GM21526 (cell line): ENCODE data around the gene ATOSB.
"Not testable (repeated sequence)": the region's sequence is repeated elsewhere in the genome, so short reads cannot be mapped to it uniquely, and the experiment has no call there.

Experiments
- ATAC-seq: cut with Tn5 transposase; IDR thresholded peaks from one replicate; pipeline ENCODE4 v1.9.1; 2021; ENCODE audit warnings: moderate library complexity; ENCODE audit not compliant: unreplicated experiment, low FRiP score

ATOSB gene, protein sequence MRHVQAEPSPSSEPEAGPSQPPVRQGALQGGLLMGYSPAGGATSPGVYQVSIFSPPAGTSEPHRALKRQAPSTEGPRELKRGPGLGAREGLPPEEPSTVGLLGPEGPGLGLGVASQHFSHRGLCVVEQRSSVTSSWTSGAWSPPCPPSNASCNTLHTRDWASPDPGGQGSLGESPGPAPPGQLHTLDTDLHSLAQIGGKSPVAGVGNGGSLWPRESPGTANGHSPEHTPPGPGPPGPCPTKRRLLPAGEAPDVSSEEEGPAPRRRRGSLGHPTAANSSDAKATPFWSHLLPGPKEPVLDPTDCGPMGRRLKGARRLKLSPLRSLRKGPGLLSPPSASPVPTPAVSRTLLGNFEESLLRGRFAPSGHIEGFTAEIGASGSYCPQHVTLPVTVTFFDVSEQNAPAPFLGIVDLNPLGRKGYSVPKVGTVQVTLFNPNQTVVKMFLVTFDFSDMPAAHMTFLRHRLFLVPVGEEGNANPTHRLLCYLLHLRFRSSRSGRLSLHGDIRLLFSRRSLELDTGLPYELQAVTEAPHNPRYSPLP

DNA sequence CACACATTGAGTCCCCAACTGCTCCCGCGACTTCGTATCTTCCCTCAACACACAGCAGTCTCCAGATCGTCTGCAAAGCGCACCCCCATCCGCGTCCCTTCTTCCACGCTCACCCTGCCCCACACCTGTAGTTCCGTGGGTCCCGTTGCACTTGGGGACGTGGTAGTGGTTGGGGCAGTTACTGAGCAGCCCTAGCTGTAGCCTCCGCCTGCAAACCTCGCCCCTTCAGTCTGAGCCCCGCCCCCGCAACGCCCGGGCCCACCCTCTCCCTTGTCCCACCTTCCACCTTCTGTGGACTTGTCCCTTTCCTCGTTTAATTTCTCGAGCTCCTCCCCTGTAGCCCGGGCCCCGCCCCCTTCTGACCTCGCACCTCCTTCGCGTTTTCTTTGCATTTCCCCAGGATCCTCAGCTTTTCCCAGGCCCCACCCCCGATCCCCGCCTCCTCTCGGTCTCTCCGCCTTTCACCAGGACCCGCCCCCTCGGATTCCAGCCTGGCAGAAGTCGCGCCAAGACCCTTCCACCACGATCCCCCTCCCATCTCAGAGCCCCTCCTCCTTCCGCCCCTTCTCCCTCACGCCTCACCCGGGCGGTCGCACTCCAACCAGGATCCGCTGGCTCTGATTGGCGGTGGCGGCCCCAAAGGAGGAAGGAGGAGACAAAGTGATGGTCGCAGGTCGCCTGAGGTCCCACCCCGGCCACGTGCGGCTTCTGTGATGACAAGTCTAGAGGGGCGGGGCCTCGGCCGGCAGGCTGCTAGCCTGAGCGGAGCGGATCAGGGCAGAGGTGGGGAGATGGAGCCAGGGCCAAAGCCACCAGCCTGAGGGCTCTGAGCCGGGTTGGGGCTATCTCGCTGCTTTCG, at the start of gene ATOSB:
Gene ATOSB (minus strand): TSS at position 183 of the 859 bp plus-strand sequence. CDS start 7,588 bp downstream, outside the sequence.
- peak; percentile 58 for ATAC-seq

DNA sequence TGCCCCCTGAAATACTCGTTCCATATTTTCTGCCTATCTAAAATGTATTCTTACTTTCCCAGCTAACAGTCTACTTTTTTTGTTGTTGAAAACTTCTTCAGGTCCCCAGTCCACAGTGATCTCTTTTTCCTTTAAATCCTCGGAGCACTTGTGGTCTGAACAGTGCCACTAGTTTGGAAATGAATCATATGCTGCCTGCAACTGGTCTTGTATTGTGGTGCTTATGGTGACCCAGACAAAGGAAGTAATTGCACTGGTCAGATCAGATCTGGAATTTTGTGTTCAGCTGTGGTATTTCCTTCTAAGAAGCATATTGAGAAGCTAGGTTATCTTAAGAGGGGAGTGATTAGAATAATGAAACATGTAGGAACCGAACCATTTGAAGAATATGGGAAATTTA, 49.0 kb upstream of the ATOSB start:
- no peak for ATAC-seq

DNA sequence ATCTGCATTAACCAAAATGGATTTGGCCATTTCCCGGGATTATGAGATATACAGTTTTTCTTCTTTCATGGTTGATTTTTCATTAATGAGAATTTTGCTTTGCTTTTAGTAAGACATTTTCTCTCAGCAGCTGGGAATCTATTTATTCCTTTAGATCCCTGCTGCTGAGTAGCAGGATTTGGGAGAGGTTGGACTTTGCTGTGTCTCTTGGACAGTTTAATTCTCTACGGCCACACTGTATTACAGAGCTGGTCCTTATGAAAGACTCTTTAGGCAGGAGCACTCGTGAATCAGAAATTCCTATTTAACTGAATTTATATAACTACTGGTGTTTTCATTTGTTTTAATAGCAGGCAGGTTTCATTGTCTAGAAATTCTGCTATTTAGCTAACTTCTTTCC, 47.8 kb upstream of the ATOSB start:
- ATAC-seq: no peak

DNA sequence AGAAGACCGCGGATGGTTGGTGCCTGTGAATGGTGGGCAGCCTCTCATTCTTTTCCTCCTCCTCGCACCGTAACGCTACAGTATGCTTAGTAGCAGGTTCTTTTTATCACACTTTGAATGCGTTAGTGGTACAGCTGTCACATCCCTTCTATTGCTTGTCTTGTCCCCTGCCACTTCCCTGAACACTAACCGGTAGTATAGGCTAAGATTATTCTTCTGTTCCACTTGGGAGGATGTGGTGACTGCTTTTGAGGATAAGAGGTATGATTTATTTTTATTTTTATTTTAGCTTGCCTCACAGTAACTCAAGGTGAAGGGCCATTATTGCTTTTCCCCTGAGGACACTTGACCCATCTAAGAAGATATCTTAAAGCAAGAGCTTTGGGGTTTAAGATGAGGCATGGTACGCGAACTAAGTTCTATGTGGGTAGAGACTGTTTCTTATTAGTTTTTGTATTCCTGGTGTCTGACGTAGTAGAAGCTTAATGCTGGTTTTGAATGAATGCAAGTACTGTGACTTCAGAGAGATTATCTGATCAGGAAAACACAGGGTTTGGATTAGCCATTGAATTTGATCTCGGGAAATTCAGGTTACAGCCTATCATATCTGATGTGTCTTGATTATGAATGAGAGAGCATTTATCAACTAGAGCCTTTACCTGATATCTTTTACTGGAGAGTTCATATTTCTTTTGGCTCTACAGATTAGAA, 47.1 kb upstream of the ATOSB start:
- ATAC-seq: no peak

DNA sequence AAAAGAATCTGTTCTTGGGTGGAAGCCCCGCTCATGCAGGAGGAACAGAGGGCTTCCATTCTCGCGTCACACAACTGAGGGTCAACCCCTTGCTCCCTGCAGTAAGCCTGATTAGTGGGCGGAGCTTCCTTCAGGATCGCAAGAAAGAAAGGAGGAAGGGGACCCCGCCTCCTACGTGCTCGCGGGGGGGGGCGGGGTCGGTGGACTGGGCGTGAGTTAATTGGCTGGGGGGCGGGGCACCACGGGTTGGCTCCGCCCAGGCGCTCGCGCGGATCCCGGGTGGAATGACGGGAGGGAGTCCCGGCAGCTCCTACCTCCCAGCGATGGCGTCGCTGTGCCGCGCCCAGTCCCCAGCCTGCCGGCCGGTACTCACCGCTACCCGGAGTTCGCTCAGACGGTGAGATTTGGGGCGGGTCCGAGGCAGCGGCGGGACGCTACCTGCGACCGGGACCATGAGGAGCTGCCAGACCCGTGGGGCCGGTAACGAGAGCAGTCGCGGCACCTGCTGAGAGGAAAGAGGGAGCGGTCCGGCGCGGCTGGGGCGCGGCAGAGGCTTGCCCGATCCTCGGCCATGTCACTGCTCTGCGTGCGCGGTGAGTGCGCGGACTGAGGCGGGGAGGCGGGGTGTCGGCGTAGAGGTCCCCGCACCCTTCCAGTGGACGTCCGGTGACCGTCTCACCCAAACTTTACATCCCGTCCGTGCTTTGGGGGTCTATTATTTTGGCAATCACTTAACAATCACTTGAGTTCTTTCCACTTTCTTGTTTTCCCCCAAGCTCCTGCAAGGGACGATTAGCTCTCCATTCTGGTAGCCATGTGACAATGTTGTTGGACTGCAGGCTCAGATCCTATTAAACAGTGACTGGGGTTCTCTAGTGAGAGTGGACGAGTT, 46.3 kb upstream of the ATOSB start, which contains the start of gene UNC13B:
Gene UNC13B (plus strand): TSS at position 297 of the 892 bp plus-strand sequence. CDS start 275 bp downstream, at position 572.
- ATAC-seq: peak; percentile 58

DNA sequence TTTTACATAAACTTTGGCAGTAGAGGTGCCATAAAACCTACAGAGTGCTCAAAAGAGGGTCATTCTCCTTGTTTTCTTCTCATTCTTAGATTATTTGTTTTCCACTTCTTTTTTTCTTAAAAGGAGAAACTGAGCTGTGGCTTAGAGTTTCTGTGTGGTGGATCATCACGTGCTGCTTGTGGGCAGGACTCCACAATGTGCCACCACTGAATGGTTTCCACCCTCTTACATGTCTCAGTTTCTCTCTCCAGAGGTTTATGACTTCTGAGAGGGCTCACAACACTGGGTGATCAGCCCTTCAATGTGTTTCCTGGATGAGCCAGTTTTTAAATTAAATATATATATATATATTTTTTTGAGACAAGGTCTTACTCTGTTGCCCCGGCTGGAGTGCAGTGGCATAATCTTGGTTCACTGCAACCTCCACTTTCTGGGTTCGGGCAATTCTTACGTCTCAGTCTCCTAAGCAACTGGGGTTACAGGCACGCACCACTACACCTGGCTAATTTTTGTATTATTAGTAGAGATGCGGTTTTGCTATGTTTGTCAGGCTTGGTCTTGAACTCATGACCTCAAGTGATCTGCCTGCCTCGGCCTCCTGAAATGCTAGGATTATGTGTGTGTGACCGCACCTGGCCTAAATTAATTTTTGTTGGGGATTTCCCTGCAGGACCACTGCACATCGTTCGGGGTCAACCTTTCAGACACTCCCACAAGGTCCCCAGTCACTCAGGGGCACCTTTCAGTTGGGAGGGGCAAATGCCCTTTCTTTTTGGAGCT, 43.0 kb upstream of the ATOSB start:
- ATAC-seq: no peak

DNA sequence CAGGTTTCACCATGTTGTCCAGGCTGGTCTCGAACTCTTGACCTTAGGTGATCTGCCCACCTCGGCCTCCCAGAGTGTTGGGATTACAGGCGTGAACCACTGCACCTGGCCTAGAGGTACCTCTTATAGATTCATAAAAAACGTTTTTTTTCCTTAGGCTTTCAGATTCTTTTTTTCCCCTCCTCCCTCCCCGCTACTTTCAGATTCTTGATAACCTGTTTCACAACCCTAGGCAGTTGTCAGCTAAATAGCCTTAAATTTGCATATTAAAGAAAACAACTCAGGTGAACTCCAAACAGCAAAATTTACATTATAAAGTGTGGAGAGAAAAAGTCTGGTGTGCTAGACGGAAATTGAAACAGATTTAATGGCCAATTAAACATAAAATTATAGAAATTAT, 42.2 kb upstream of the ATOSB start:
- ATAC-seq: not testable (repeated sequence)

DNA sequence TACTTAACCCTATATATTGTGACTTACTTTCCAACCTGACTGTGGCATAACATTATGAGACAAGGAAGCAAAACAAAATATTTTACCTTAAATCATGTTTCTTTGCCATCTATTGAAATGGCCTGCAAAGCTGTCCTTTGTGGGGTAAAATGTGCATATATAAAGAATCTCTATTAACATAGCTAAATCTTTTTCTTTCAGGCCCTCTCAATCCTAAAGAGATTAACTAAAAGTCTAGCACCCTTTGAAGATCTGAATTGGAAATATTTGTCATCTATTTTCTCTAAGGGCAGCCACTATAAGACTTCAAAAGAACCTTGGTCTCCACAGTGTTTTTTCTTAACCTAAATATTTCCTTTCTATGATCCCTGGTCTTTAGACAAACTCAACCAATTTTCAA, 41.1 kb upstream of the ATOSB start:
- ATAC-seq: no peak

DNA sequence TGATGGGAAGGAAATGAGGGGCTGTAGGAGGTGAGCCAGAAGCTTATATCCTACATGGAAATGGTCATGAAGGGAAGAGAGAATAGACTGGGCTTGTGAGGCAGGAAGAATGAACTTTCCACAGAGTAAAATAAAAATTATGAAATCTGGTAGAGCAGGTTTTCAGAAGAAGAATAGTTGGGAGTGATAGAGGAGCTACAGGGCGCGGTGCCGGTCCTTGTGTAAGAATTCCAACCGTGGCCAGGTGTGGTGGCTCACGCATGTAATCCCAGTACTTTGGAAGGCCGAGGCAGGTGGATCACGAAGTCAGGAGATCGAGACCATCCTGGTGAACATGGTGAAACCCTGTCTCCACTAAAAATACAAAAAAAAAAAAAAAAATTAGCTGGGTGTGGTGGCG, 37.3 kb upstream of the ATOSB start:
- no peak for ATAC-seq

DNA sequence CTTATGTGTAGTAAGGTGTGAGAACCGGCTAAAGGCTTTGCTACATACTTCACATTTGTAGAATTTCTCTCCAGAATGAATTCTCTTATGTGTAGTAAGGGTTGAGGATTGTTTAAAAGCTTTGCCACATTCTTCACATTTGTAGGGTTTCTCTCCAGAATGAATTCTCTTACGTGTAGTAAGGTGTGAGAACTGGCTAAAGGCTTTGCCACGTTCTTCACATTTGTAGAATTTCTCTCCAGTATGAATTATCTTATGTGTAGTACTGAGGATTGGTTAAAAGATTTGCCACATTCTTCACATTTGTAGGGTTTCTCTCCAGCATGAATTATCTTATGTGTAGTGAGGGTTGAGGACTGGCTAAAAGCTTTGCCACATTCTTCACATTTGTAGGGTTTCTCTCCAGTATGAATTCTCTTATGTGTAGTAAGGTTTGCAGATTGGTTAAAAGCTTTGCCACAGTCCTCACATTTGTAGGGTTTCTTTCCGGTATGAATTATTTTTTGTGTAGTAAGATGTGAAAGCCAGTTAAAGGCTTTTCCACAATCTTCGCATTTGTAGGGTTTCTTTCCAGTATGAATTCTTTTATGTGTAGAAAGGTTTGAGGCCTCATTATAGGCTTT, 32.4 kb upstream of the ATOSB start:
- ATAC-seq: not testable (repeated sequence)

DNA sequence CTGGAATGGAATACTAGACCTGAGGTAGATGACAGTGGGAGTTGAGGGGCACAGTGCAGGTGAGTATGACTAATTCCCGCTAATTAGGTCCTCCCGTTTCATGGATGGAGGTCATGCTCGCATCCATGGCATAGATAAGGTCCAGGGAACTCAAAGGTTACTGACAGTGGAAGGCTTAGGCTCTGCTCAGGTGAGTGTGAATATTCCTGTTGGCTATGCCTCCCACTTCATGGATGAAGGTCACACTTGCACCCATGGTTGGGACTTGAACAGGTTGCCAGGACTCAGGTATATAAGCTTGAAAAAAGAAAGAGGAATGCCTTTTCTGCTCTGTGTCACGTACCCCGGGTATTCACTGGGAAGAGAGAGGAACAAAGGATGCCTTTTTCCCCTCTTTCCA, 26.4 kb upstream of the ATOSB start:
- no peak for ATAC-seq

DNA sequence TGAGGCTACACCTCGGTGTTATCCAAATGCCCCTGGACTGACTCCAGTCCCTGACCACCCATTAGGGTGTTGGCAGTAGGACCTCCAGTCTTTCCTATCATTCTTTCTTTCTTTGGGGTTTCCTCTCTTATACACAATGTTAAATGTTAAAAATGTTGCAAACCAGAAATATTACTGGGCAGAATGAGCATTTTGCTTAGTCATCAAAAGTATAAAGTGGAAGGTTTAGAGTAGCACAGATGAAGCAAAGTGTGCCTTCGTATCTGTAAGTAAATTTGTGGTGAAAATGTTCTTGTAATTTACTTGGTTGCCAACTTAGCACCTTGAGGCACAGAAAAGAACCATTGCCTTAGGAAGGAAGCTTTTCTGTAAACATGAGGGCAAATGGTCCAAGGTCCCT, 24.4 kb upstream of the ATOSB start:
- no peak for ATAC-seq

DNA sequence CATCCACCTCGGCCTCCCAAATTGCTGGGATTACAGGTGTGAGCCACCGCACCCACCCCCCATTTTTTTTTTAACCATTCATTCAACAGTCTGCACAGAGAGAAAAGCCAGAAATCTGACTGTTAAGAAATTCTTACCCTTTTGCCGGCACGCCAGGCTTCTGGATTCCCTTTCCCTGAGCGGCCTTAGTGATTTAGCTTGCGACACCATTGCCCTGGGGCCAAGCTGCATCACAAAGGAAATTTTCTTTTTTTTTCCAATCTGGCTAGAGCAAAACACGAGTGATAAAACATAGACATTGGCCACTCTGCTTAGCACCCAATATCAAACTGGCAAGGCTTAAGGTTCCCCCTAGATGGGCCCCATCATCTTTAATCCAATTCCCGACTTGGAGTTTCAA, 21.2 kb upstream of the ATOSB start:
- no peak for ATAC-seq

DNA sequence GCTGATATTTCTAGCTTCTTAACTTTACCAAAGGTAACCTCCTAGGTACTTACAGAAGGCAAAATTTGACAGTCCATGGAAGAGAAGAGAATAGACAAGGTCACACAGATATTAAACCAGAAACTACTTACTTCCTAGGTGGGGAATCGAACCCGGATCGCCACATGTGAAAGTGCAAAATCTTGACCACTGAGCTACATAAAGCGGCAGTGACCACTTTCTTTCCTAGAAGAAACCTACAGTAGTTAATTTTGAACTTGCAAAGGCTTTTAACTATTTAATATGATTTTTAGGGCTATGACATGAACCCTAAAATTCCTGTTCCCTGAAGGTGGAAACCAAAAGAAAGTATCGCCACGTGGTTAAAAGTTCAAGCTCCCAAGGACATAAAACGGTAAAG, 20.3 kb upstream of the ATOSB start:
- ATAC-seq: no peak

DNA sequence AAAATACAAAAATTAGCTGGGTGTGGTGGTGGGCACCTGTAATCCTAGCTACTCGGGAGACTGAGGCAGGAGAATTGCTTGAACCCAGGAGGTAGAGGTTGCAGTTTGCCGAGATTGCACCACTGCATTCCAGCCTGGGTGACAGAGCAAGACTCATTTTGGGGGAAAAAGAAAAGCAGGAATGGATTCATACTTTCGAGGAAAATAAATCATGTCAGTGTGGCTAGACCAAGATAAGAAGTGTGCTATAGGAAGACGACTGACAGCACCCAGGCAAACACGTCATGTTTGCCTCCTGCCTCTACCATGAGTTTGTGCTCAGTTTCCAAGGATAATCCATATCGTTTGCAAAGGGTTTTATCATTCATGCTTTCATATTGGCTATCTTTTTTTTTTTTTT, 19.3 kb upstream of the ATOSB start:
- ATAC-seq: no peak

DNA sequence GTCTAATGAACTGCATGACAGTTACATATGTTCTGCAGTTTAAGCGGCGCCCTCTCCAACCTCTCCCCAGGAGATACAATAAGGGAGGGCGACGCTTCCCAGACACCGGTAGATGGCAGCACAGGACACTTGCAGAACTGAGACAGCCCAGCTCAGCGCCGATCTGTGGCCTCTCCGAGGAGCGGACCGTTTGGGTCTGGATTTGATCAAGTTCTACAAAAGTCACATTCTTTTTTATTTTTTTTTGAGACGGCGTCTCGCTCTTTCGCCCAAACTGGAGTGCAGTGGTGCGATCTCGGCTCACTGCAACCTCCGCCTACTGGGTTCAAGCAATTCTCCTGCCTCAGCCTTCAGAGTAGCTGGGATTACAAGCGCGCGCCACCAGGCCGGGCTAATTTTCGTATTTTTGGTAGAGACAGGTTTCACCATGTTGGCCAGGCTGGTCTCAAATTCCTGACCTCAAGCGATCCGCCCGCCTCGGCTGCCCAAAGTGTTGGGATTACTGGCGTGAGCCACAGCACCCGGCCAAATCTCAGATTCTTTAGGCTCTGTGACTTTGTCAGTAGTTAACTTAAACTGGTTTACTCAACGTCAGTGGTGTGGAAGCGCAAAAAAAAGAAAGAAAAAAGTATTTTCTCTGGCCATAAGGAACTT, 1.4 kb upstream of the ATOSB start:
- peak; percentile 44 for ATAC-seq

DNA sequence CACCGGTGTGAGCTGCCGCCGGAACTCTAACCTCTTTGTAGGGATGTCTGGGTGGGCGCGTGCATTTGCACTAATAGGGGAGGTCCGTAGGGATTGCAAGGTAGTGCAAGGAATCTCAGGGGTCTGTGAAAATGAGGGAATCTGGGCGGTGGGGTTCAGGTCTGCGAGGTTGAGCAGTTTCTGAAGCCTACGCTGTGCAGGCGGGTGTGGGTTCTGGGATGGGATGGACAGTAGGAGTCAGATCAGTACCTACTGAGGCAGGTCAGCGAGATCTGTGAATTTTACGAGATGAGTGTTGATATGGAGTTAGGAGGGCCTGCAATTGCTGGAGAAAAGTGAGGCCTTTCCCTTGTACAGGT, 856 bp upstream of the ATOSB start:
- ATAC-seq: peak; percentile 2
